Brain microvascular endothelial cell (primary cell): ENCODE data around the gene GAPT.
A peak's percentile ranks its signal among the peaks of the same experiment; 100 is the strongest.

ENCODE experiments used
- DNase-seq: peaks from one replicate; pipeline ENCODE4 v3.0.0-alpha.2; 2020
- H3K27ac ChIP-seq: fragments of 250-450 bp; sonication (Bioruptor Pico); 2 replicates; pipeline ENCODE4 v1.5.1; 2020; ENCODE audit warnings: mild to moderate bottlenecking, moderate library complexity
- H3K27me3 ChIP-seq: fragments of 250-450 bp; sonication (Bioruptor Pico); replicated peaks from 2 replicates; pipeline ENCODE4 v1.5.1; 2020; ENCODE audit warnings: mild to moderate bottlenecking
- H3K36me3 ChIP-seq: fragments of 250-450 bp; sonication (Bioruptor Pico); replicated peaks from 2 replicates; pipeline ENCODE4 v1.5.1; 2020; ENCODE audit warnings: mild to moderate bottlenecking
- H3K4me3 ChIP-seq: 2 replicates; pipeline ENCODE4 v1.5.1; 2011; ENCODE audit warnings: low read depth, mild to moderate bottlenecking, control low read depth, low read length, moderate library complexity
- in situ Hi-C: cut with HindIII; loops from 2 replicates; pipeline ENCODE4 v1.10.0; 2017; ENCODE audit warnings: low sequenced_read_pairs, low pct_ligation_motif_present
- TF ChIP-seq, protein P1 (sequence below): IDR thresholded peaks from 2 replicates; pipeline ENCODE4 v1.5.1; 2011; ENCODE audit warnings: low read depth, mild to moderate bottlenecking, moderate library complexity, low read length, control low read depth, inconsistent platforms; ENCODE audit errors: missing control alignments

The GAPT gene

DNA sequence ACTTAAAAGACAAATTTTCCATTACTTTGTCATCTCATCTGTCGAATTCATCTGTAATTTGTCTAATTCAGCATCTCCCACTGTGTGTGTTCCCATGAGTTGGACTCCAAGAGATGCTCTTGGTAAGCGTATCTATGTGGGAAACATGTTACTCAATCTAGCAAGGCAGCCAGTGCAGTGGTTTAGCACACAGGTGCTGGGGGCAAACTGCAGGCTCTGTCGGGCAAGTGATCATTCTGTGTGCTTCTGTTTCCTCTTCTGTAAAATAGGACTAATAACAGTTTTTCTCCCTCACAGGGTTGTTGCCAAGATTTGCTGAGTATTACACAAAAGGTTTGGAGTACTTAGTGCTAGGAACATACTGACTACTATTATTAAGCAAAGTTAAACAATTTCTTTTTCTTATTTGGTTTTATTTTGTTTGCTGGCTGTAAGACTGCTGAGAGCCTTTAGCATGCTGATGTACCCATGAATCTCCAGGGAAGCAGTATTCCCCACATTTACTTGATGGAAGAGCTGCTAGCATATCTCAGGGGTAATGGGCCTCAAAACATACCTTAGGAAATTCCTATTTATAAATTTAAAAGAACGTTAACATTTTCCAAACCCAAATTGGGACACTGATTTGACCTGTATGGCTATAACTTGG, 709 bp upstream of the GAPT start:
- in situ Hi-C loops: no loop called here
- H3K27ac ChIP-seq: no peak overlapping the region
- no peaks in the 10 kb centered on the region for H3K36me3 ChIP-seq
- peaks cover 3% of the 10 kb centered on the region for H3K27me3 ChIP-seq
- DNase-seq: no peak
- TF ChIP-seq, protein P1, sequence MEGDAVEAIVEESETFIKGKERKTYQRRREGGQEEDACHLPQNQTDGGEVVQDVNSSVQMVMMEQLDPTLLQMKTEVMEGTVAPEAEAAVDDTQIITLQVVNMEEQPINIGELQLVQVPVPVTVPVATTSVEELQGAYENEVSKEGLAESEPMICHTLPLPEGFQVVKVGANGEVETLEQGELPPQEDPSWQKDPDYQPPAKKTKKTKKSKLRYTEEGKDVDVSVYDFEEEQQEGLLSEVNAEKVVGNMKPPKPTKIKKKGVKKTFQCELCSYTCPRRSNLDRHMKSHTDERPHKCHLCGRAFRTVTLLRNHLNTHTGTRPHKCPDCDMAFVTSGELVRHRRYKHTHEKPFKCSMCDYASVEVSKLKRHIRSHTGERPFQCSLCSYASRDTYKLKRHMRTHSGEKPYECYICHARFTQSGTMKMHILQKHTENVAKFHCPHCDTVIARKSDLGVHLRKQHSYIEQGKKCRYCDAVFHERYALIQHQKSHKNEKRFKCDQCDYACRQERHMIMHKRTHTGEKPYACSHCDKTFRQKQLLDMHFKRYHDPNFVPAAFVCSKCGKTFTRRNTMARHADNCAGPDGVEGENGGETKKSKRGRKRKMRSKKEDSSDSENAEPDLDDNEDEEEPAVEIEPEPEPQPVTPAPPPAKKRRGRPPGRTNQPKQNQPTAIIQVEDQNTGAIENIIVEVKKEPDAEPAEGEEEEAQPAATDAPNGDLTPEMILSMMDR: no peak
- H3K4me3 ChIP-seq: no peak overlapping the region

DNA sequence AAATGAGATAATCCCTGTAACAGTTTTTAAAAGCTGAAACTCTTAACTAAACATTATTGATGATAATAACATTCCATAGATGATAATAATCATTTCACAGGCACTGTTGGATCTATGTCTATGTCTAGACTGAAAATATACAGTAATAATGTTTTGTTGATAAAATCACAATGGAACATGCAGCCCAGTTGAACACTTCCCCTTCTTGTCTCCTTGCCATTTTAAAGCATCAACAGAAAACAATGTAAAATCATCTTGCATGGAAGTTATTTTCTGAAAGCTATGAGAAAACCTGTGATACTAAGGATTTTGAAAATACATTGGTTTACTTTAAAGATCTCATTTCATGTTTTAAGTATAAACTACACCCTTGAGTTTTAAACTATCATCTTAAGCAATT, 1.9 kb downstream of the GAPT start:
- in situ Hi-C loops: no loop called here
- Histone ChIP-seq H3K4me3 (no peak overlapping the region), H3K36me3 (no peaks in the 10 kb centered on the region), H3K27me3 (peaks cover 3% of the 10 kb centered on the region), H3K27ac (no peak overlapping the region)
- no peak for DNase-seq
- TF ChIP-seq, protein P1: no peak

DNA sequence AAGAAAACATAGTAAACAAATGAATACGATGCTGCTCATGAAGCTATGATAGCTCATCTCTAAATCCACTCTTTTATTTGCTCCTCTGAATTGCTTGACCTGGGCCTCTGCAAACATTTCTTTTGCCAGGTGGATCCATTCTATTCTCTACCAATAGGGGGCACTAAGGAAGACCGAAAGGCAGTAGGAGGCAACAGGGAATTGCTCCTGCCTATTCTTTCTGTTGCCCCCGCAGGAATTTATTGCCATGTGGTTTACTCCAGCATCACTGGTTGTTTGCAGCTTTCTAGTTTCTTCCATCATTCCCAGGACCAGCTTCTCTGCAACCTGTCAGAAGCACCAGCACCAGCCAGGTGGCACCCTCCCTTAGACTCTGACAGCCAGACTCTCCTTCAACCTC, 5.3 kb downstream of the GAPT start:
- in situ Hi-C loops: no loop called here
- no peak for DNase-seq
- H3K27me3 ChIP-seq: no peaks in the 10 kb centered on the region
- TF ChIP-seq, protein P1: peak; percentile 46
- no peak overlapping the region for H3K4me3 ChIP-seq
- H3K27ac ChIP-seq: no peak overlapping the region
- no peaks in the 10 kb centered on the region for H3K36me3 ChIP-seq

DNA sequence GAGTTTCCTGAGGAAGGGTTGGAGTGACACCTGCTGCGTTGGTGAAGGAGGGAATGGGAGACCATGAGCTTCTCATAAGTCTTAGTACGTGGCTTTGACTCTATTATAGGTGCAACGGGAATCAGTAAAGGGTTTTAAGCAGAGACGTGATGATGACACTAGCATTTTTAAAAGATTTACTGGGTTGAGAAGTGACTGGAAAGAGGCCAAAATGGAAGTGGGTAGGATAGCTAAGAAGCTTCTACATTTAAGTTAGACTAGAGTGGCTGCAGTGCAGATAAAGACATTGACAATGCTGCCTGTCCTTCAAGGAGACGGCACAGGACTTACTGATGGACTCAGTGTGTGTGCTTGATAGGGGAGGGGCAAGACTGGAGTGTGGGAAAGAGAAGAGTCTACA, 6.2 kb downstream of the GAPT start:
- Histone ChIP-seq H3K4me3 (no peak overlapping the region), H3K36me3 (no peaks in the 10 kb centered on the region), H3K27ac (no peak overlapping the region), H3K27me3 (no peaks in the 10 kb centered on the region)
- no peak for DNase-seq
- TF ChIP-seq, protein P1: no peak
- in situ Hi-C loops: no loop called here

DNA sequence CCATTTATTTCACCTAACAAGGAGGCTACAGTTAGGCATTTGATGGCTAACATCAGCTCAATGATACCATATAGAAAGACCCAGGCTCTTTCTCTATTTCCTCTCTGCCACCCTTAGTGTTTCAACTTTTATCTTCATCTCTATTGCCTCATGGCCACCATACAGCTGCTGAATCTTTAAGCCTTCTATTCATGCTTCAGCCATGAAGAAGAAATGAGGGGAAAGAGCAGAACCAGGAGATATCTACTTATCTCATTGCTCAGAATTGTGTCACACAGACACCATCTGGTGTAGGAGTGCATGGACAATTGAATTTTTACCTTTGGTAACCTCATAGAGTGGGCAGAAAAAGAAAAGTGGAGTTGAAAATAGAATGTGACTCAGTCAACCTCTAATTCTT, 6.7 kb downstream of the GAPT start:
- no peak overlapping the region for H3K27ac ChIP-seq
- no peak for DNase-seq
- in situ Hi-C loops: no loop called here

More for the DNA sequence above, 6.7 kb downstream of the GAPT start:
- TF ChIP-seq, protein P1: no peak
- no peak overlapping the region for H3K4me3 ChIP-seq
- no peaks in the 10 kb centered on the region for H3K36me3 ChIP-seq
- no peaks in the 10 kb centered on the region for H3K27me3 ChIP-seq
